HG02870 (cell line): ENCODE measurements around the gene NDUFAF5.

ENCODE experiments used
- ATAC-seq: cut with Tn5 transposase; IDR thresholded peaks from one replicate; pipeline ENCODE4 v1.9.1; 2021; ENCODE audit warnings: mild to moderate bottlenecking, moderate library complexity; ENCODE audit not compliant: unreplicated experiment

NDUFAF5 gene

DNA sequence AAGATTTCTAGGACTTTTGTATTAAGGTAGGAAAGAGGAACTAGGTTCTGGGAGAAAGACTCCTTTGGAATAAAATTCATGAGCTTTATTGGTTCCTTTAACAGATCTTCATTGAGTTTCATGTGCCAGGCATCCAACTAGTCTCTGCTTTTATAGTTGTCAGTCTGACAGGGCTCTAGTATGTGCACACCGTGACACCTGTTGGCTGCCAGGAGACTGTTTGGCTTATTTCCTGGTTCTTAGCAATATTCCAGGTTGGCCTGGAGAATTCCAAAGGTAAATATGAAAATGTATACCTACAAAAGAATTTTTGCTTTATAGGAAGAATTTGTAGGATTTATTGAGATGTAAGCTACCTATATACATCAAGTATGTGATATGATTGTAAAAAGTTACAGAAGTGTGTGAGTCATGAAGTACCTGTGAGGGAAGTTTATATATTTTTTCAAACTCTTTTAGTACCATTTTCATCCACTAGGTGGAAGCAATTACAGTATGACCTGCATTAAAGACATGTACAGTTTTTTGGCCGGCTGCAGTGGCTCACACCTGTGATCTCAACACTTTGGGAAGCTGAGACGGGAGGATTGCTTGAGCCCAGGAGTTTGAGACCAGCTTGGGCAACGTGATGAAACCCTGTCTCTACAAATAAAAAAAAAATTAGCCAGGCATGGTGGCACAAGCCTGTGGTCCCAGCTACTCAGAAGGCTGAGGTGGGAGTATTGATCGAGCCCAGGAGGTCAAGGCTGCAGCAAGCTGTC, 35.2 kb downstream of the NDUFAF5 start:
- ATAC-seq = peak; percentile 72

DNA sequence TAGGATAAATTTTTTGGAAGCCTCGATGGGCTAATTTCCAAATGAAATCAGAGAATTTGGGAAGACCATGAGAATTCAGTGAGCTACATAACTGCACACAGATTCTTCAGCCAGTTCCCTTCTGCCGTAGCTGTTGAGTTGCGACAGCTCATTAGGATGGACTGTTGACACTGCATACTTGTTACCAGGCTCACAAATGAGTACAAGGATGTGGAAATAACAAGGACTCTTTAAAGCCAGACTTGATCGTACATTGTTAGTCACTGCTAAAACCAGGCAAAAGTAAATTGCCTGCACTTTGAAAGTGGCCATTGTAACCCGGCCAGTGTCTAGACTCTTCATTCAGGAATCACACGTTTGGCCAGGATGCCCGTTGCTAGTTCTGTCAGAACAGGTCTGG, 37.0 kb downstream of the NDUFAF5 start:
- ATAC-seq = no peak

DNA sequence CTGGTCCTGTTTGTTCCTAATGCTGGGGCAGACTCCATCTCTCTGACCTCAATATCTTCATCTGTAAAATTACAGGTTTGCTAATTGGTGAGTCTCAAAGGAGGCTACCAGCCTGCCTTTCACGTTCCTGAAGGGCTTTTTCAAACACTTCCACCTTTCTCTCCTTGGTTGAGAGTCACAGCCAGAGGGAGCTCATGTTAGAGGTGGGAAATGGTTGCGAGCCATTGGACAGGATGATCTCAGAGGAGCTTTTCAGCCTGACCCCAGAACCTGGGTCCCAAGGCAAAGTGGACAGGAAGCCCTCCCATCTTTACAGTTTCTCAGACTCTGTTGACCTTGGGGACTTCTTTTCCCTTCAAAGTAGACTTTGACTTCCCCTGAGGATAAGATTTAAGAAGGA, 37.6 kb downstream of the NDUFAF5 start:
- no peak for ATAC-seq

DNA sequence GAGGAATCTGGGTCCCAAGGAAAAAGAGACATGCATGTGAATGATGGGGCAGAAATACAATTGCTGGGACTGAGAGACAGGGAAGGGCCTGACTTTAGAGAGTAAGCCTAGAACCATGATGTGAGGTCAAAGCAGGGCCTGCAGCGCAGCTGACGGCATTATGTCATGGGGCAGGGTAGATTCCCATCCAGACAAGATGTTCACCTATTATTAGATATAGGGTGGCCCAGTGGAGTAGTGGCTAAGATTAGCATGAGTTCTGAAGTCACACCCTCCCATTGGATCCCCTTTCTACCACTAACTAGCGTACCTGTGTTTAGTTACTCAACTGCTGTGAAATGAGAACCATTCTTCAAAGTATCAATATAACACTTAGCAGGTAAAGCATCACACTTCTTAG, 39.6 kb downstream of the NDUFAF5 start:
- no peak for ATAC-seq

DNA sequence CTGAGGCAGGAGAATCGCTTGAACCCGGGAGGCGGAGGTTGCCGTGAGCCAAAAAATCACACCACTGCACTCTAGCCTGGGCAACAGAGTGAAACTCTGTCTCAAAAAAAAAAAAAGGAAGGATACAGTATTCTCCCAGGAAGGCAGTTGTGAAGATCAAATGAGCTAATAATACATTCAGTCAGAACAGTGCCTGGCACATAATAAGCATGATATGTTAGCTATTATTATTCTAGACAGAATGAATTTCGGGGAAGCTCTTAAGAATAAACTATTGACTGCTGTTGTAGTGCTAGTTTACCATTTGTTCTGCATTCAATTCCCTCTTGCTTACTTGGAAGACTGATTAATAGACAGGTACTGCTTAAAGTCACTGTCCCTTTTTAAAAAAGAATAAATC, 40.6 kb downstream of the NDUFAF5 start:
- ATAC-seq = no peak

DNA sequence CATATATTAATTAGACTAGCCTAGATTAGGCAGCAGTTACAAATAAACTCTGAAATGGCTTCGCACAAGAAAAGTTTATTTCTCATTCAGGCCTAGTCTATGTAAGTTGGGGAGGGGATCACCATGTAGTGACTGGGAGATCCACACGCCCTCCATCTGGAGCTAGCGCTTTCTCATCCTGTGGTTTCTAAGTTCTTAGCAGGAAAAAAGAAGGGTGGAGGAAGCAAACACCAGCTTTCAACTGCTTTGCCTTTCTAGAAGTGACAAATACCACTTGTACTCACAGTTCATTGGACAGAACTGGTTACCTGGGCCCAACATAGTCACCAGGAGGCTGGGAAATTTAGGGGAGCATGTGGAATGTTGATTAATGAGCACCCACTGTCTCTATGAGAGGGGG, 46.6 kb downstream of the NDUFAF5 start:
- no peak for ATAC-seq

DNA sequence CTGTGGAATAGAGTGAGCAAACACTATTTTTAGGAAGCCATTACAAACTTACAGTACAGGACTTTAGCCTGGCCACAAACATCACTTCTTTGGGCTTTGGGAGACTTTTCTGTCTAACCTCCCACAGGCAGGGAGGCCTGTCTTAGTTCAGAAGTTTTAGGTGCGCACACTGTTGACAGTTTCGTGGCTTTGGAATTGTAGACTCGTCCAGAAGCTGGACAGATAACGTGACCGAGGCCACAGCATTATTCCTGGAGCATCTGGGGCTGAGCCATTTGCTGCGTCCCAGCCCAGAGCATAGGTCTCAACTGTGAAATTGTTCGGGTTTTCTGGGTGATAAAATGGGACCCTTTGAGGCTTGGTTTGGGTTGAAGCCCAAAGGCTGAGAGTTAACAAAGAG, 53.8 kb downstream of the NDUFAF5 start:
- no peak for ATAC-seq

DNA sequence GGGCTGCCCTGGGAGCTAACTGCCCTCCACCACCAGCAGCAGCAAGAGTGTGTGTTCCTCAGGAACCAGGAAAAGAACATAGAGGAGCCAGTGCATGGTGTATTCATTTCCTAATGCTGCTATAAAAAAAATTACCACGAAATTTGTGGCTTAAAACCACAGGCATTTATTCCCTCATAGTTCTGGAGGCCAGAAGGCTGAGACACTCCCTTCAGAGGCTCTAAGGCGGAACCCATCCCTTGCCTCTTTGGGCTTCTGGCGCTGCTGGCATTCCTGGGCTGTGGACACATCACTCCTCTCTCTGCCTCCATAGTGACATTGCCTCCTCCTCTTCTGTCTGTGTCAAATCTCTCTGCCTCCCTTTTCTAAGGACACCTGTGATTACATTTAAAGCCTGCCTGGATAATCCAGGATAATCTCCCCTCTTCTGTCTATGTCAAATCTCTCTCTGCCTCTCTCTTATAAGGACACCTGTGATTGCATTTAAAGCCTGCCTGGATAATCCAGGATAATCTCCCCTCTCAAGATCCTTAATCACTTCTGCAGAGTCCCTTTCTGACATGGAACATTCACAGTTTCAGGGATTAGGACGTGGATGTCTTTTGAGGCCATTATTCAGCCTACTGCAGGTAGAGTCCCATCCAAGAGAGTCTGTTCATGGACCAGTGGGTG, 54.7 kb downstream of the NDUFAF5 start:
- ATAC-seq = no peak

DNA sequence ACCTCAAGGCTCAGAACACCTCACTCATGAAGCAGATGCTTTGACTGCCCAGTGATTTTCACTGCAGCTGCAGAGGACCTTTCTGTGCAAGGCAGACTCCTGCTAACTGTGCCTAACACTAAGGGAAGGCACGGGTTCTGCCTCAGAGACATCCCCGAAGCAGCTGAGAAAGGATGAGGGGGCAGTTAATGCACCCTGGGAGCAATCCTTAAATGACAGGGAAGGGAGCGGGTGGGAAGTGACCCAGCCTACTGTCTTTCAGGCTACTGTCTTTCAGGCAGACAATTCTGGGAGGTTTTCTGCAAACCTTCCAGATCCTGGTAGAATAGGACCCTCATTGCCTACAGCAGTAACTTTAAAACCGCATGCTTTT, 55.3 kb downstream of the NDUFAF5 start:
- no peak for ATAC-seq

DNA sequence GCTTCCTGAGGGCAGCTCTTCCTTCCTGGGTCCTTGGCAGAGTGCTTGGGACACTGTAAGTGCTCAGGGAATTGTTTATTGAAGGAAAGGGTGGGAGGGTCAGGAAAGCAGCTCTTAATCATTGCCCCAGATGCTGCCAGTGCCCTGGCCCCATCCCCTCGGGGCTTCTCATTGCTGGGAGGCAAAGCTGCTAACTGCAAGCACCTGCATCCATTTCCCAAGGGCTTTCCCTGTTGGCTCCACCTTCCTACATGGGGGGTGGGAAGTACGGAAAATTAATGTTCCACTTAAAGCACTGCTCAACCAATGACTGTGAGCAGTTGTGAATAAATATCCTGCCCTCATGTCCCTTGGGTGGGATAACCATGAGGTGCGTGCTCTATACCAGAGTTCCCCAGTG, 56.4 kb downstream of the NDUFAF5 start:
- no peak for ATAC-seq

DNA sequence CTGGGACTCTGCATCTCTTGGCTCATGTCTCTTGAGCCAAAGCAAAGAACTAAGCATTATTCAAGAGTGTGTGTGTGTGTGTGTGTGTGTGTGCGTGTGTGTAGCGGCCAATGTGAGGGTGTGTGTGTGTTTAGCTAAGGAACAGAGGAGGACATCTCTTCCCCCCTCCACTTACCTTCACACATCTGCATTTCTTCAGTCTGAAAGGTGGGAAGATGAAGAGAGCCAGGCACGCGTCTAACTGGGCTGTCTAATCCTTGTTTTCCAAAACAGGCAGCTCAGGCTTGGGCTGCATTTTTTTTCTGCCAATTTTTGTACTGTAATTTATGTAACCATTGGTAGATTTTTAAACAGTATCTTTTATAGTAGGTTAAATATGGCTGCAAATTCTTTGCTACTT, 59.5 kb downstream of the NDUFAF5 start:
- no peak for ATAC-seq

DNA sequence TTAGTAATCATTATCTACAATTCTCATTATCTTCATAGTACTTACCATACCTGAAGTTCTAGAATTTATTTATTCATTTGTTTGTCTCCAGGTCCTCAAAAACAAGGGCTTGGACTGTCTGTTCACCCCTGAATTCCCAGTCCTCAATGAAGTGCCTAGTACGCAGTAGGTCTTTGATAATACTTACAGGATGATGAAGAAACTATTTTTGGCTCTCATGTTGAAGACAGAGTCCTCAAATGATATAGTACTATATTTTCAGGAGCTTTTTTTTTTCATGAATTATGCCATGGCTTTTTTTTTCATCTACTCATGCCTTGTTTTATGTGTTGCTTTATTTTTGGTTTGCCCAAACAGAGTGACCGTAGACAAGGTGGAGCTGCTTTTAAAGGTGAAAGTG, 66.5 kb downstream of the NDUFAF5 start:
- ATAC-seq = no peak

DNA sequence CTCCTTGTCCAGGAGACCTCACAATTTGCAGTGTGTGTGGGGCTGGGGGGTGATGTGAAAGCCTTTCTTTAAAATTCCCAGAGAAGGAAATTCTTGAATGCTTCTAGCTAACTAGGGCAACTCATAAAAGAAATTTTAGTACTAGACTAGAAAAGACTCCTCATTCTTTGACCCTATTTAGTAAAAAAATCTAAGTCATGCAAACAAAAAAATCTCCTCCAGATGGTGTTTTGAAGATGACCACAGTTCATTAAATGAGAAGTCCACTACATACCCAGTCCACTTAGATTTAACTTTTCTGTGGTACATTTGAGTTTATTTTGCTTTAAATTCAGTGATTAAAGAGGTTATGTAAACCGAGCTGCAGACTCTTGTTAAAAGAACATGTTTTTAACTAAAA, 67.5 kb downstream of the NDUFAF5 start:
- ATAC-seq = no peak

DNA sequence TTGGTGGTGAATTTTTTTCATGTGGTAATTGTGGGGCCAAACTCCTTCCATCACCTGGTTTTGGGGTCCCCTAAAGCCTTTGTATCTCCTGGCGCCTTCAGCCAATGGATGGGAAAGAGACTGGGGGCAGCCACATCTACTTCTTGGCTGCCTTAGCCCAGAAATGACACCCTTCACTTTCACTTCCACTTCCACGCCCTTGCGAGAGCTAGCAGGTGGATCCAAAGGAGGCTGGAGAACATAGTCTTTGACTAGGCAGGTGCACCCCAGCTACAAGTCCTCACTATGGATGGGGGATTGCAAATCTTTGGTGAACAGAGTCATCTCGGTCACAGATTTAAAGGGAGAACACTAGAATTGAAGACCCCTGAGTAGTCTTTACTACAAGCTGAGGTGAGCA, 70.8 kb downstream of the NDUFAF5 start:
- no peak for ATAC-seq

DNA sequence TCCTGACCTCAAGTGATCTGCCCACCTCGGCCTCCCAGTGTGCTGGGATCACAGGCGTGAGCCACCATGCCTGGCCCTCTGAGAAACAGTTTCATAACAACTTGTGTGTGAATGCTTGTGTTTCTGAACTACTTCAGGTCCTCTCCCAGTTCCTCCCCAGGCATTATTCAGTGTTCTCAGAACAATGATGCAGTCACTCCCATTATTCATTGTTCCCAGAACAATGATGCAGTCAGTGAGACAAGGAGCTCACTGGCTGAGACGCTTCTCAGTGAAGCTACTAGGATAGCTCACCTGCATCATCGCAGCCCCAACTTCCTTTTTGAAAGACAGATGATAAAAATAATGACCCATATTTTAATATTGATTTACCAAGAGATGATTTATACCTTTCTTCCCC, 71.5 kb downstream of the NDUFAF5 start:
- no peak for ATAC-seq

DNA sequence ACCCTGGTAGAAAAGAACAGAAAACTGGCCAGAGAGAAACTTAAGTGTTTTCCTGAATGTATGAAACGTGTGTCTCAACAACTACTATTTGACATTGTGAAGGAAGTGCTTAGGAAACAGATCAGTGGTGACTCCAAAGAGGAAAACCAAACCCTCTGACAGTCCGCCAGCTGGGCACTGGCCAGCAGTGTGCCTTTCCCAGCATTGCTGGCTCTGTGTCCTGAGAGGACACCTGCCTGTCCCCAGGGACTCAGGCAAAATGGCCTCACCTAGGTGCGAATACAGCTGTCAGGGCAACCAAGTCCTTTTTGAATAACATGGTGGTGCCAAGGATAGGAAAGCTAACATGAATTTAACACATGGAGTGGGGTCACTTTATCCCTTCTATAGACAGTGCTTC, 72.5 kb downstream of the NDUFAF5 start:
- ATAC-seq = no peak

DNA sequence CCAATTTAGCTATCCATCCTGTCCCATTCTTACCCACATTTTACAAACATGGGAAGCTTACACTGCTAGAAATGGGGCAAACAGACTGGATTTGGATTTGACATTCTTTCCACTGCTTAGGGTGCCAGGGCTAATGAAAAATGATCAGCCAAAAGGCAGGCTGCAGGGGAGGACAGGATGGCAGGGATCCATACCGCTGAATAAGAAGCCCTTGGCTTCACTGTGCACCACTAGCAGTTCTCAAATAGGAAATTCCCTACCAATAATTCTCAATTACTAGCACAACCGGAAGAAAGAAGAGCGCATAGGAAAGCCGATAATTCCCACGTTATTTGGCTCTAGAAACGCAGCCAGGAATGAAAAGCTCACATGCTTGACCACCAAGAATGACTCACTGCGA, 73.1 kb downstream of the NDUFAF5 start:
- no peak for ATAC-seq

DNA sequence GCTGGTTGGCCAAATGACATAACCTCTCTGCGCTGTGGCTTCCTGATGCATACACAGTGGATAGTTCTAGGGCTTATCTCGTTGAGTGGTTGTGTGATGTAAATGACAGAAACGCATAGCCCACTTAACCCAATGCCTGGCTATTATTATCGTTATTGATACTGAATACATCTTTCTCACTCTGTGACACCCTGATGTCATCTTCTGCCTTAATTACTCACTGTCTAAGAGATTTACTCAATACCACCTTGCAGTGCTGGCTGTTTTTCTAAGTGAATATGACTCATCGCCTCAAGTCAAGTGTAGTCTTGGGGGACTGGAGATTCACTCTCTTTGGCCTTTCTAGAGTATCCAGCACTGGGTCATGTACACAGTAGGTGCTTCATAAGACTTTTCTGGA, 73.6 kb downstream of the NDUFAF5 start:
- ATAC-seq = no peak

DNA sequence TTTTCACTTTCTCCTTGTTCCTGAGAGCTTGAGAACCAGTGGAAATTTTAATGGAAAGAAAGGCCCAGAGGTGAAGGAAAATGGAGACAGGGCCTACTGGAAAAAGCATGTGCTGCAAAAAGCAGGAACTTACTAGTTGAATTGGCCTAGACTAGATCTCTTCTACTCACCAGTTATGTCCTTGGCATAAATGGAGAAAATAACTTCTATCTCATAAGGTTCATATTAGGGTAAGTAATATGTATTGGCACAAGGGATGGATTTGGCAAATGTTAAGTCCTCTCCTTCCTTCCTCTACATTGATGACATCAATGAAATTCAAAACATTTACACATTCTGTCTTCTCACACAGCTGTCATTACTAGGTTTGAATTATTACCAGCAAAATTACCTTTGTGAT, 74.0 kb downstream of the NDUFAF5 start:
- no peak for ATAC-seq

DNA sequence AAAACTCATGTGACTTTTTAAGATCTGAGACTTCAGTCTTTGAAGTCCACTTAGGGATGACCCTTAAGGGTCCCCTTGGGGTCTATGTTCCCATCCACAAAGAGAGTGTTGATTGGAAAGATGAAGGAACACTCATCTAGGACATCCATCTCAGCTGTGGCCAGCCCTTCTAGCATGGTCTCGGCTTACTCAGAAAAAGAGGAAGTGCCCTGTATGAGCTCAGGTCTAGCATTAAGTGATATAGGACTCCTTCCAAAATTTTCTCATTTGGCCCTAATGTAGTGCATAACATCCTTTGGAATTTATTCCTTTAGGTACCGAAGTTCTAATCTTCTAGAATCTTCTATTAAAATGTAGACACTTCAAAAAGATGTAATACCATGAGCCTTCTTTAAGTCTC, 77.4 kb downstream of the NDUFAF5 start:
- no peak for ATAC-seq

DNA sequence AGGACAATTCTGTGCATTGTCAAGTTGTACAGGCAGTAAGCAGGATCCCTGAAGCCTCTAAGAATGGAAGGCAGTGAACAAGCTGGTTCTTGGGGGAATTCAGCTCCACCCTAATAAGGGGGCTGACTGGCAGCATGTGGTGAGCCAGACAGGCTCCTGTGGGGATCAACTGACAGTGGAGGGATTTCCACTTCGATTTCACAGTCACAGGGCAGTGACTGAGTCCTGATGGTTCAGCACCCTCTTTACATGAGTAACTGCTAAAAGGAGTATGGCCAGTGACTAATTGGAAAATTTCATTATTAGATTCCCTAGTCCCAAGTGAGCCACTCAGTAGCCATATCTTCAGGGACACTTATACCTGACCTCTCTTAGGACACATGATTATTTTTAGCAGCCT, 78.4 kb downstream of the NDUFAF5 start:
- no peak for ATAC-seq

DNA sequence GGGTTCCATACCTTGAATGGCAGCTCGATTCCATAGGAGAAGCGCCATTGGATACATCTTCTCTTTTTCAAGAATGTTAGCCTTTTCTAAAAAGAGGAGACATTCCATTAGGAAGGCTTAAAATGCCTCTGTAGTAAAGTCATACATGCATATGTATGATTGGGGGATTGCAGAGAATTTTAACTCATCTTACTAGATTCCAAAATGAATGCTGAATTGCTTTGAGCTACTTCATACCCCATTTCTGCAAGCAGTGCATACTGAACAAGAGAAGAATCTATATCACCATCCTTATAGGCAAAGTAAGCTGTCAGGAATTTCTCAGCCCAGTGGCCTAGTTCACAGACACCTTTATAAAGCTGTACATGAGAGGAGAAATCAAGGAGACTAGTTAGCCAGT, 80.3 kb downstream of the NDUFAF5 start:
- ATAC-seq = no peak

DNA sequence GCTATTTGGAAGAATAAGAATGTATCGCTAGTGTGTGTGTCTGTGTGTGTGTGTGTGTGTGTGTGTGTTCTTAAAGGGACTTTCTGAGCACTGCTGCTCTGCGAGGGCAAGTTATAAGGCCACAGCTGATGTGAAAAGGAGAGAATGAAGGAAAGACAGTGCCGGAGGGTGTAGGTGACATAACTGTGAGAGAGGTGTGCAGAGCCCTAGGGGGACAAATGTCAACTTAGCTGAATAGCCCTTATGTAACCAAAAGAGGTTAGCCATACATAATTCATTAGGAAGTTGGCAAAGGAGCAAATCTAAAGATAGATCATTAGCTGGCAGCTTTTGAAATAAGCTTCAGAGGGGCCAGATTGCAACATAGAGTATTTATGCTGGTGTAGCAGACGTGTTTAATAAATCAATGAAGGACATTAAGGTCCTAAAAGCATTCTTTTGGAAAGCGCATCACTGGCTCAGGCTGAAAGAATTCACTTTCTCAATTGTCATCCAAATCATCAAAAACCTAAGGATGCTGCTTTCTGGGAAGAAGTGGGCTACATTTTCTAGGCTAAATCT, 81.0 kb downstream of the NDUFAF5 start:
- no peak for ATAC-seq
